HG02840 (cell line): ENCODE results near the gene ABLIM2.

Experiments used
- ATAC-seq: cut with Tn5 transposase; IDR thresholded peaks from one replicate; pipeline ENCODE4 v1.9.1; 2021; ENCODE audit warnings: mild to moderate bottlenecking, moderate library complexity, moderate number of reproducible peaks; ENCODE audit not compliant: unreplicated experiment, low FRiP score

ABLIM2 gene

GRCh38 chr4:8177552-8177951 is 18.9 kb upstream of the ABLIM2 start:
- ATAC-seq, result no peak

DNA sequence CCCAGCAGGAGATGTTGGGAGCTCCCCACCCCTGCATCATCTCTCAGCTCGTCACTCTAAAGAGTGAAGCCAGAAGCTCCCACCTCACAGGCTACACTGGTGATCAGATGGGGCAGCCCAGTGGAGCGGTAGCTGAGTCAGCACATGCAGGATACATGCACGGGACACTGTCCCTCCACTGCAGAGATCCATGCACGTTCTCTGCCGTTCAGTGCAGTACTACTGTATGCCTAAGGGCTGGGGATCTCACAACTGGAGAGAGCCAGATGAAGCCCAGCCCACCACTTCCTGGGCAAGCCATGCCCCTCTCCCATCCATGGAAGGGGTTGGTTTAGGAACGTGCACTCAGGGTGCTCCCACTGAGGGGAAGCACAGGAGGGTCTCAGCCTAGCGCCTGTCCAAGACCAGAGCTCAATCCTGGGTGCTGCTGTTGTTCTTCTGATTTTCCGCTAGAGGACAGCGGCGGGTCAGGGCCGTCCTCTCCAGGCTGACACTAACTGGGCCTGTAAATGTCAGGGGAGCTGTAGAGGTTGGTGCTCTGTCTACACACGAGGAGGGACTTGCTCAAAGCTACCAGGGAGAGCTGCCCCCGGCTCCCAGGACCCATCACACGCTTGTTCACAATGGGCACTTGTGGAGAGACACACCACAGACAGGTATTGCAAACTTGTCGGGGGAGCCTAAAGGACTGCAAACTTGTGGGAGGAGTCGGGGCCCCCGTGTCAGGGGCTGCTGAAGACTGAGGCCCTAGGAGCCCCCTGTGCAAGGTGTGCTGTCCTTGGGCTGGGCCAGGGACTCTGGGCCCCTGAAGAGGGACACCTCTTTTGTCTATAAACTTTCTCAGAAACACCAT is 18.2 kb upstream of the ABLIM2 start:
- no peak for ATAC-seq

- ATAC-seq, result no peak
Measured at GRCh38 chr4:8175686-8176085, 17.1 kb upstream of the ABLIM2 start.

DNA sequence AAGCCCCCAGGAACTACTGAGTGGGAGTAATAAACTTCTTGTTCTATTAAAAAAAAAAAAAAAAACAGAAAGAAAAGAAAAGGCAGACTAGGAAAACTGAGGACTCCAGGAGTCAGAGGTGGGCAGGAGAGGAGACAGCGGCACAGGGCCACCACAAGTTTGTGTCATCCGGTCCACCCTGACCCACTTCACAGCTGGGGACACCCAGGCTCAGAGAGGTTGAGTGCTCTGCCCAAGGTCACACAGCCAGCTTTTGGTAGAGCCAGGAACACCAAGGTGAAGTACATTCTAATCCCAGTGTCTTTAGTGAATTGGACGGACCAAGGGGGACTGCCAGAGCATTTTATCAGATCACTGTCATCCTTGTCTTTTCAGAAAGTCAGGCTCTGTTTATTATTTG is 16.4 kb upstream of the ABLIM2 start:
- no peak for ATAC-seq

DNA sequence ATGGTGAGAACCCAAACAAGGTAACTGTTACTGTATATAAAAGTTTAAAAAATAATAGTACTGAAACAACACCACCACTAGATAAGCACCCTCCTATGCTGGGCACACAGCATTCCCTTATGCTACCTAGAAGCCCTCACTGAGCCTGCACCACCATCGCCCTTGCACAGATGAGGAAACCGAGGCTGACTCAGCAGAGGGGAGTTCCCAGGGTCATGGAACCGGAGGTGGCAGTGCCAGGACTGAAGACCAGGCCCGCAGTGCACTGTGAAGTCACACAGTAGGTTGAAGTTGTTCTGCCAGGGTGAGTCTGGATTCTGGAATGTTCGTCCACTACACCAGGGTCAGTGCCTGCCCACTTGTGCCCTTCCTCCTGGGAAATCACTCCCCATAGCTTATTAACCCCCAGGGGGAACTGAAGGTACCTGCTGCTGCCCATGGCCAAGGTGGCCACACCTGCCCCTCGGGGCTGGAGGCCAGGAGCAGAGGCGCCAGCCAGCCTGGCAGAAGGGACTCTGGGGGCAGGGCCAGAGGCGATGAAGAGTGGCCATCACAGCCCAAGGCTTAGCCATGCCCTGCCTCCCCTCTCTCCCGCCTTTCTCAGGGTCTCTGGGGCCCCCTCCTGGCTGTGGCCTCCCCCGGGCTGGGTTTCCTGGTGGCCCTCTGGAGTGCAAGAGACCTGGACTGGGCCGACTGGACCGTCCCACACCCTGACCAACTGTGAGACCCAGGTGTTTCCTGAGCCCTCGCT is 15.1 kb upstream of the ABLIM2 start:
- ATAC-seq, result no peak

DNA sequence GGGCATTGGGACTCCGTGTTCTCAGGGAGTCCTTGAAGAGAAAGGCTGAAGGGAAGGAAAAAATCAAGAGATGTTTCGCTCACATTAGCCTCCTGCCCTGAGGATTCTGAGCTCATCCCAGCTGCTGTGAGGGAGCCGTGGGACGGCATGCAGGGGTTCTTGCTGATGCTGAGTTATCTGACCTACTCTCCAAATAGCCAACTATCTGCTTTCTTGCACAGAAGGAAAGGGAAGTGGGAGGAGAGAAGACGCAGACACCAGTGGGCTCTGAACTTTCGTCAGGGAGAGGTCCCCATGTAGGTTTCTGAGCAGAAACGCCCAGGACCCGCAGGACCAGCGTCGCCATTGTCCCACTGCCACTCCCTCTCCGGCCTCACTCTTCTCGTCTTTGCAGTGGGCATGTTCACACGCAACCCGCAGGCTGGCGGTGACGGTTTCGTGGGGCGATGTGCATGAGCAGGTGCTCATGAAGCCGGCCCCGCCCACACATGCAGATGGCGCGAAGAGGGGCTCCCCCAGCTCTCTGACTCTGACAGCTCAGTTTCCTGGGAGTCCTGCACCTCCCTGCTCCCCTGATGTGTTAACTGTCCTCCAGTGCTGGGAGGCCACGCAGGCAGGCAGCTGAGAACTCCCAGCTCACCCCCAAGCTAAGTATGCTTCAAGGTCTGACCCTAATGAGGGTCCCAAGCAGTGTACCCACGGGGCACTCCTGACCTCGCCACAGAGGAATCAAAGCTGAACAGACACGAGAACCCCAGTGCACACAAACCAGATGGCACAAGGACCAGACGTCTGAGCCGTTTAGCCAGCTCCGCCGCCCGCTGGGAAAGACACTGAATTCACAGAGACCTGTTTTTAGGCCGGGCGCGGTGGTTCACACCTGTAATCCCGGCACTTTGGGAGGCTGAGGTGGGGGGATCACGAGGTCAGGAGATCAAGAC is 13.6 kb upstream of the ABLIM2 start:
- peak; percentile 68 for ATAC-seq

- no peak for ATAC-seq
Measured at GRCh38 chr4:8171266-8171665, 12.7 kb upstream of the ABLIM2 start.

DNA sequence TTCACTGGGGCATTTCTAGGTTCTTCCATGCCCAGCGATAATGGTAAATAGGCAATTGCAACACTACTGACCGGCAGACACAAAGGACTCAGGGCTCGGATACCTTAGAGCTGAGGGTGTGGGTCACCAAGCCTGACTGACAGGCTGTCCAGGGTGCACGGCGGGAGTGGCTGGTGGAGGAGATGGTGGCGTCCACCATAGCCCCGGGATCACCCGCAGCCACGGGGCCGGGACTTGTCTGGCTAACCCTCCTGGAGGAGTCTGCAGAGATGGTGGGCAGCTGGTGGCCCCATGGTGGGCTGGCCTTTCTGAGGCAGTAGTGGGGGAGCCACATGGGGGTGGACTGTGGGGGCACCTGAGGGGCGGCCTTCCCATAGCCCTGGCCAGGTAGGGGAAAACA is 11.7 kb upstream of the ABLIM2 start:
- ATAC-seq, result no peak

GRCh38 chr4:8169763-8170162 is 11.2 kb upstream of the ABLIM2 start:
- no peak for ATAC-seq

DNA sequence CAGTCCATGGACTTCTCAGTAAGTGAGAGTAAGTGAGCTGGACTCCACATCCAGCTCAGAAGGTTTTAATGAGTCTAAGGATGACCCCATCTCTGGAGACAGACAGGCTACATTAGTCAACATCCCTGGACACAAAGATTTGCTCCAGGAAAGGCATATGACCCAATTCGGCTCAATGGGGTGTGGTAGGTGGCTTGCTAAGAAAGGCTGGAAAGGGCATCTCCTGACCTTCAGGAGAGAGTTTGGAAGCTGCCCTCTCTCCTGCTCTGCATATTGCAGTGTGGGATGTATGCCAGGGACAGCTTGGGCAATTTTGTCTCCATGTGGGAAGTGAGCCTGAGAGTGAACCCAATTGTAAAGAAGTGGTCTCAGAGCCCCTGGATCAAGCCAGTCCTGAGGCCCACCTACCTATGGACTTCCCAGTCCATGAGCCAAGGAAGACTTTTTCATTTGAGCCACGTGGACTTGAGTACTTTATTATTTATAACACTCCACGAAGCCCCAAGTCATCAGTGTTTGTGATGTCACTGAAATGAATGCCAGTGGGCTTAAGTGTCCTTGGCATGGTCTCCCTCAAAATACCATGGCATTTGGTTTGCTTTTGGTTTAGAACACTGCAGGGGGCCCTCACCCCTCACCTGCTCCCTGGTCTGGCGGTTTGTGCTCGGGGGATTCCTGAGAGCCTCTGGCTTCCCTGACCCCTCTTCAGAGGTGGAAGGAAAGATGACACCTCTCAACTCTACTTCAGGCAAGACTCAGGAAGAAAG is 10.4 kb upstream of the ABLIM2 start:
- ATAC-seq, result no peak

DNA sequence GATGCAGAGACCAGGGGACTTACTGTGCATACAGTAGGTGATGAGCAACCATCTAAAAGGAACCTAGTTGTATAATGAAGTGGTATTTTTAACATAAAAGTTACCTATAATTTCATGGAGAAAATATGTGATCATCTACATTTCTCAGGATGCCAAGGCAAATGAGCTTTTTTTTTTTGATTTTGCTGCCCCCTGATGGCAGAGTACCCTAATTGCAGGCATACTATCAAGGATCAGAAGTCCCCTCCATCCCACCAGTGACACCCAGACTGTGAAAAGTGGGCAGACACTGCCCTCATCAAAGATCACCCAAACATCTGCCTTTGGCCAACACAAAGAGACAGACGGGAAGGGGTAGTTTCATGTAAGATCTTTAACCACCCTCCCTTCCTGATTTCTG is 9.6 kb upstream of the ABLIM2 start:
- ATAC-seq, result no peak

DNA sequence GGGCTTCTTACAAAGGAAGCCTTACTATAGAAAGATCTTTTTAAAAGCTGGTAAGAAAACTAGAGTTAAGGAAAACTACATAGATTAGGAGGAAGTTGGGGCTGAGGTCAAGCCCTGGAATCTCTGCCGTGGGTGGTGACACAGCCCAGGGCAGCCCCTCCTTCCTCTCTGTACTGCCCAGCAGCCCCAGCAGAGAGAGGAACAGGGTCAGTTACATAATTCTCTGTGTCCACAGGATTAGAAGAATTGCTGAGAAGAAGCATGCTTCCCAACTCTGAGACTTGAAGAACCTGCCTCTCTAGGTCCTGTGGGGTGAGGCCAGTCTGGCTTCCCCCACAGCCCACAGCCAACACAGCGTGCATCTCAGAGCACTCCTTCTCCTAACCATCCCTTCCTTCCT is 9.2 kb upstream of the ABLIM2 start:
- ATAC-seq, result no peak

GRCh38 chr4:8167291-8167690 is 8.7 kb upstream of the ABLIM2 start:
- no peak for ATAC-seq

- no peak for ATAC-seq
Measured at GRCh38 chr4:8165374-8165896, 6.8 kb upstream of the ABLIM2 start.

DNA sequence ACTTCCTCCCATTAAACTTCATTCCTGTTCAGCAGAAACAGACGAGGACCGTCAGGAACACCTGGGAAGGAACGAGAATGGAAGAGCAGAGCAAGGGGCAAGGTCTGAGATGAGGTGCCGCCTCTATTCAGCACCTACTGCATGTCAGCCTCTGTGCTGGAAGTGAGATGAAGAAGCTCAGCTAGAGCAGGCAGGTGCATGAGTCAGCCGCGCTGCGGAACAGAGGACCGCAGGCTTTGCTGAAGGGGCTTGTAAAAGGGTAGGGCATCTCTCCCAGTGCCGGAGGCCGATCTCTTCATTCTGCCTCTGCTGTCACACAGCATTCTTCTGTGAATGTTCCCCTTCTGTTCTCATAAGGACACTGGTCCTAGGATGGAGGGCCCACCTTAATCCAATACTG is 6.1 kb upstream of the ABLIM2 start:
- ATAC-seq, result no peak

DNA sequence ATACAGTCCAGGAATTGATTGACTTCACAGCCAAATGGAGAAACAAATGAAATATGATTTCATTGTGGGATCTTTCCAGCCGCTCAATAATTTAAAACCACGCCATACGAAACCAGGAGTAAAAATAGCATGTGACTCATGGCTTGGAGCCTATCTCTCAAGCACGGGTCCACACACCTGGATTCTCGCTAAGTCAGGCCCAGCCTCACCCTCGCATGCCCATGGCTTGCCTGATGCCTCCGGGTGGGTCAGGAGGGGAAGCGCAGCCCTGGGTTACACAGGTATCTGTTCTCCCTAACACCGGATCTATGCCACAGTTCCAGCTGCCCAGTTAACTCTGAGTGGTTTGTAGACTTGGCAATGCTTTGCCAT is 5.6 kb upstream of the ABLIM2 start:
- ATAC-seq, result no peak

GRCh38 chr4:8163436-8164193 is 5.0 kb upstream of the ABLIM2 start:
- ATAC-seq, result no peak

- no peak for ATAC-seq
Measured at GRCh38 chr4:8163026-8163425, 4.4 kb upstream of the ABLIM2 start.

- no peak for ATAC-seq
Measured at GRCh38 chr4:8162625-8163024, 4.0 kb upstream of the ABLIM2 start.
